Right lobe of liver (tissue), 4 donors: ENCODE data around the gene RGS3.

Experiments
- CTCF ChIP-seq, 4 donors: fragments of 200-600 bp in 3 of 4; fragments of 450-650 bp in 1 of 4; IDR thresholded peaks; one replicate each; pipeline versions ENCODE4 v1.5.1 to v1.8.0; 2016 to 2022; ENCODE audit warnings: antibody characterized with exemption in 4 of 4, mild to moderate bottlenecking in 2 of 4
- POLR2A ChIP-seq: fragments of 450-650 bp; IDR thresholded peaks from one replicate; pipeline ENCODE4 v1.6.1; 2017; ENCODE audit warnings: antibody characterized with exemption, mild to moderate bottlenecking
- donor health status: DM: no; HTN: no; CAD: no.
- donor health status: DM: no; HTN: no; CAD: no.
- donor health status: DM: no; HTN: yes; CAD: no.

- TF ChIP-seq POLR2A (no peak), CTCF (IDR thresholded peaks at IDR 0.05) (no peak)
Measured at GRCh38 chr9:113482991-113483675, 19.6 kb downstream of the RGS3 start.
